Measurements from ENCODE around the gene CCDC124. TPM values are rescaled to one million over a fixed set of nuclear protein-coding genes. Genes with fewer than 3 reads are reported as not detected.

Gene CCDC124
- total and polyA plus RNA-seq, 7 donors: 52.8 to 126 (median 84.2) TPM

DNA sequence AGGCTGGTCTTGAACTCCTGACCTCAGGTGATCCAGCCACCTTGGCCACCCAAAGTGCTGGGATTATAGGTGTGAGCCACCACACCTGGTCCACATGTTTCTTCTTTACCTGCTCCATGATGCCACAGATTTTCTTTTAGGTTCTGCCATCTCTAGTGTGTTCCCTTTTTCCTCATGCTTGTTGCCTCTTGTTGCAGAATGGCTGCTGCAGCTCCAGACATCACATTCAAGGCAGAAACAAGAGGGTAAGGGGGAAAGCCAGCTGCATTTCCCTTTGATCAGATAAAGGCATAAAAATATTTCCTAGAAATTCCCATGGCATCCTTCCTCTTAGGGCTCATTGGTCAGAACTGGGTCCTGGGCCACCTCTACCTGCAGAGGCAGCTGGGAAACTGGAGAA, 12.3 kb upstream of the CCDC124 start:
- H3K36me3 ChIP-seq: no peaks in the 10 kb centered on the region
- H3K27me3 ChIP-seq: no peaks in the 10 kb centered on the region
- peaks cover 0 to 3% (median 0%) of the 10 kb centered on the region in 4 donors for H3K9me3 ChIP-seq
- intact Hi-C loops (cut with DNase I): no loop called here
- H3K4me1 ChIP-seq: no peaks in the 10 kb centered on the region
- TF ChIP-seq POLR2A (IDR thresholded peaks at IDR 0.05) (no peak), CTCF (IDR thresholded peaks at IDR 0.05) (no peak), POLR2AphosphoS5 (IDR thresholded peaks at IDR 0.05) (no peak), EP300 (IDR thresholded peaks at IDR 0.05) (no peak)
- H3K27ac ChIP-seq: no peak overlapping the region
- DNase-seq: no peak
- no peak overlapping the region for H3K4me3 ChIP-seq

GRCh38 chr19:17922138-17922537, 10.7 kb upstream of the CCDC124 start:
- 45 to 68% methylated on average over 3 of the region's 3 CpGs for WGBS, 2 donors
- H3K36me3 ChIP-seq: no peaks in the 10 kb centered on the region
- H3K4me3 ChIP-seq: no peak overlapping the region
- intact Hi-C loops (cut with DNase I): no loop called here
- H3K27ac ChIP-seq: no peak overlapping the region
- H3K9me3 ChIP-seq: peaks cover 0 to 3% (median 0%) of the 10 kb centered on the region in 4 donors
- TF ChIP-seq EP300 (IDR thresholded peaks at IDR 0.05) (no peak), CTCF (IDR thresholded peaks at IDR 0.05) (no peak), POLR2AphosphoS5 (IDR thresholded peaks at IDR 0.05) (no peak), POLR2A (IDR thresholded peaks at IDR 0.05) (no peak)
- no peaks in the 10 kb centered on the region for H3K4me1 ChIP-seq
- no peak for DNase-seq
- no peaks in the 10 kb centered on the region for H3K27me3 ChIP-seq

DNA sequence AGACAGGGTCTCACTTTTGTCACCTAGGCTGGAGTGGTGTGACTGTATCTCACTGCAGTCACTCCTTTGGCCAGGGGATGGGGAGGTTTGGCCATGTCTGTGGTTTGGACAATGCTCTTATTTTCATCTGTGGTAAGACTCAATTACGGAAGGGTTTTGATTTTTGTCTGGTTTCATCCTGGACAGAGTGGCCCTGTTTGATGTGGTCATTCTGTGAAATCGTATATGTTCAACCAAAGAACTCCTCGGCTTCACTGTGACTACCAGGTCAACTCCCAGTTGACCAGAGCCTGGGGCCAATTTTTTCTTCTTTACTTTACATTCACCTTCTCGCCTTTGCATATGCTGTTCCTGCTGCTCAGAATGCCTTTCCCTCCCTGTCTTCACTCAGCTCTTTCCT, 6.8 kb upstream of the CCDC124 start:
- Histone ChIP-seq H3K36me3 (no peaks in the 10 kb centered on the region), H3K9me3 (no peaks in the 10 kb centered on the region), H3K27ac (no peak overlapping the region), H3K4me3 (no peak overlapping the region), H3K27me3 (no peaks in the 10 kb centered on the region), H3K4me1 (no peaks in the 10 kb centered on the region)
- 72 to 79% methylated on average over 4 of the region's 4 CpGs for WGBS, 2 donors
- TF ChIP-seq EP300 (IDR thresholded peaks at IDR 0.05): no peak
- no peak for TF ChIP-seq POLR2A (IDR thresholded peaks at IDR 0.05)
- no peak for TF ChIP-seq POLR2AphosphoS5 (IDR thresholded peaks at IDR 0.05)
- TF ChIP-seq CTCF (IDR thresholded peaks at IDR 0.05): no peak
- no peak for DNase-seq
- intact Hi-C loops (cut with DNase I): no loop called here

DNA sequence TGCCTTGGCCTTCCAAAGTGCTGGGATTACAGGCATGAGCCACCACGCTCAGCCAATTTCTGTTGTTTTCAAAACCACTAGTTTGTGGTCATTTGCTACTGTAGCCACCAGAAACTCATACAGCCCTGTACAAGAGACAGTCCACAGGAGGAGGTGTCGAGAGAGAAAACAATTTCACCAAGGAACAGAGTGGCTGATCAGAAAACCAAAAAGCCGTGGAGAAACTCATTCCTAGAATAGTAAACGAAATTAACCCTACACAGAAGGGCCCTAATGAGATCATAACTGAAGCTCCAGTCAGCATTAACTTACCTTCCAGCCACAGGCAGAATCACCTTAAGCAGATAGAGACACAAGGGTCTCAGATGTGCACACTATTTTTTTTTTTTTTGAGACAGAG, 3.8 kb upstream of the CCDC124 start:
- no peak overlapping the region for H3K27ac ChIP-seq
- H3K9me3 ChIP-seq: no peaks in the 10 kb centered on the region
- peaks cover 0 to 19% (median 18%) of the 10 kb centered on the region in 4 donors for H3K4me1 ChIP-seq
- no peaks in the 10 kb centered on the region for H3K27me3 ChIP-seq
- intact Hi-C loops (cut with DNase I): no loop called here
- H3K36me3 ChIP-seq: no peaks in the 10 kb centered on the region
- H3K4me3 ChIP-seq: no peak overlapping the region
- TF ChIP-seq CTCF (IDR thresholded peaks at IDR 0.05) (no peak), EP300 (IDR thresholded peaks at IDR 0.05) (no peak), POLR2A (IDR thresholded peaks at IDR 0.05) (no peak), POLR2AphosphoS5 (IDR thresholded peaks at IDR 0.05) (no peak)
- WGBS, 2 donors: 63 to 73% methylated on average over 4 of the region's 4 CpGs
- DNase-seq: no peak

DNA sequence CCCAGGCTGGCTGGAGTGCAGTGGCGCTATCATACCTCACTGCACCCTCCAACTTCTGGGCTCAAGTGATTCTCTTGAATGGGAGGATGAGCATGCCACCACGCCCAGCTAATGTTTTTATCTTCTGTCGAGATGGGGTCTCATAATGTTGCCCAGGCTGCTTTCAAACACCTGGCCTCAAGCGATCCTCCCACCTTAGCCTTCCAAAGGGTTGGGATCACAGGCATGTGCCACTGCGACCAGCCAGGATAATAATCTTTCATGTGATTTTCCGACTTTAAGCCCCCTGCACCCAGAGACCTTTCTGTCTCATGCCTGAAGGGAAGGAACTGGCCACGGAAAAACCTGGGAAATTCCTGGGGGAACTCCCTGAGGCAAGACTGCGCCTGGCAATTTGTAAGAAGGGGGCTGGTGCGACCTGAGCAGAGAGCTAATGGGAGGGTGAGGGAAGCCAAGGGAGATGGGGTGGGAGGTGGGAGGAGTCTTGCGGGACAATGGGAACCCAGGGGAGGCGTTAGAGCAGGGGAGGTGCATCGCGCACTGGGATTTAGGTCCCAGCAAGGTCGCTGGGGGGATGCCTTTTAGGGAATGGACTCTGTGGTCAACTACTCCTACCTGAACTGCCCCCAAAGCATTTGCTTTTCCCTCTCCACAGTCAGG, 1.2 kb upstream of the CCDC124 start:
- no peak for TF ChIP-seq CTCF (IDR thresholded peaks at IDR 0.05)
- TF ChIP-seq POLR2AphosphoS5 (IDR thresholded peaks at IDR 0.05): no peak
- TF ChIP-seq POLR2A (IDR thresholded peaks at IDR 0.05): no peak
- TF ChIP-seq EP300 (IDR thresholded peaks at IDR 0.05): no peak
- H3K9me3 ChIP-seq: no peaks in the 10 kb centered on the region
- peak overlapping the region in 2 of 4 donors; percentile 87 to 88 for H3K27ac ChIP-seq
- peak overlapping the region; percentile 59 to 98 (median 88) for H3K4me3 ChIP-seq
- no peak for DNase-seq
- H3K4me1 ChIP-seq: peaks cover 0 to 23% (median 21%) of the 10 kb centered on the region in 4 donors
- WGBS, 2 donors: 28 to 34% methylated on average over 14 of the region's 14 CpGs
- no peaks in the 10 kb centered on the region for H3K27me3 ChIP-seq
- intact Hi-C loops (cut with DNase I): loop anchor here (1.0 to 2.0 kb wide), 2 partner anchors 15 to 72 kb away; partner anchors contain the start of gene RPL18A
- peaks cover 0 to 7% (median 0%) of the 10 kb centered on the region in 4 donors for H3K36me3 ChIP-seq
